Pancreas (tissue), 10 donors: Measurements from ENCODE around the gene DSG2. TPM values are rescaled to one million over a fixed set of nuclear protein-coding genes. Genes with fewer than 3 reads are reported as not detected.
A peak's percentile ranks its signal among the peaks of the same experiment; 100 is the strongest.

Experiments used
- ATAC-seq, 4 donors: fragments of 200-7000 bp; cut with Tn5 transposase; one replicate each; pipeline versions ENCODE4 v1.8.0 to v1.9.1; 2020; ENCODE audit warnings: mild to moderate bottlenecking in 4 of 4, moderate library complexity in 4 of 4
- DNase-seq, 6 donors: peaks; one replicate each; pipeline ENCODE4 v3.0.0-alpha.2; 2020
- FAIRE-seq: peaks from 2 replicates; lab custom pipeline; 2012; peaks lifted over from hg19 to GRCh38; lab: Jason Lieb, UNC
- H3K27ac ChIP-seq, 4 donors: fragments of 200-600 bp; sonication (generic); 1 replicate in 3 of 4; 2 replicates in 1 of 4; pipeline versions ENCODE4 v1.5.0 to v1.8.0; 2020
- H3K27me3 ChIP-seq, 4 donors: fragments of 200-600 bp; one replicate each; pipeline ENCODE4 v1.8.0; 2021
- H3K36me3 ChIP-seq, 3 donors: fragments of 200-600 bp; sonication (generic) in 1 of 3; one replicate each; pipeline versions ENCODE4 v1.5.0 to v1.8.0; 2020 to 2021
- H3K4me1 ChIP-seq, 3 donors: fragments of 200-600 bp; one replicate each; pipeline ENCODE4 v1.8.0; 2021
- H3K4me3 ChIP-seq, 4 donors: fragments of 200-600 bp; sonication (generic) in 2 of 4; one replicate each; pipeline versions ENCODE4 v1.5.0 to v1.8.0; 2020 to 2021
- H3K9me3 ChIP-seq, 4 donors: fragments of 200-600 bp; one replicate each; pipeline ENCODE4 v1.8.0; 2021
- WGBS, 2 donors: extraction: QIAGEN DNeasy Blood & Tissue Kit; methylation state at CpG; one replicate each; pipeline ENCODE4 v1.1.7; 2013; 5-methylcytosine and 5-hydroxymethylcytosine counted together
- intact Hi-C, 3 donors: fragments of 100-400 bp; cut with DNase I; formaldehyde crosslinking; loops; one replicate each; pipeline versions ENCODE4 v1.11.1 to v1.14.2; 2022
- polyA plus RNA-seq, 2 donors: library from polyadenylated mRNA; stranded (reverse); fragments of 200-250 nt; gene quantifications; one replicate each; pipeline ENCODE4 v1.2.3, GENCODE V29; 2013
- total RNA-seq, 6 donors: library from RNA; stranded (reverse); fragmentation: NEBNext Ultra II Directional in 4 of 6; extraction: Animal tissue kit (Norgen Biotek cat#: 25700) in 4 of 6; gene quantifications; one replicate each; pipeline versions ENCODE4 v1.2.1 to v1.2.4, GENCODE V29; 2021 to 2023
- TF ChIP-seq, protein P1 (sequence below), 4 donors: fragments of 200-600 bp; sonication (generic) in 3 of 4; IDR thresholded peaks; one replicate each; pipeline versions ENCODE4 v1.5.0 to v1.8.0; 2021; ENCODE audit warnings: antibody characterized with exemption in 4 of 4
- donor health status: healthy with polysubstance abuse.
- donor health status: DM: no; HTN: no; CAD: no; lungs with moderate emphysema.
- donor health status: DM: no; HTN: no; CAD: no.
- donor health status: control.
- donor health status: control.
- donor health status: Bipolar disorder and iron deficiency.
- donor health status: DM: yes; HTN: yes; CAD: no.
- donor health status: DM: no; HTN: no; CAD: no.
- donor health status: DM: no; HTN: no; CAD: no.
- donor health status: DM: yes; HTN: yes; CAD: no.

Gene DSG2
- total and polyA plus RNA-seq, 8 donors = 7.6 to 62.1 (median 24.9) TPM

DNA sequence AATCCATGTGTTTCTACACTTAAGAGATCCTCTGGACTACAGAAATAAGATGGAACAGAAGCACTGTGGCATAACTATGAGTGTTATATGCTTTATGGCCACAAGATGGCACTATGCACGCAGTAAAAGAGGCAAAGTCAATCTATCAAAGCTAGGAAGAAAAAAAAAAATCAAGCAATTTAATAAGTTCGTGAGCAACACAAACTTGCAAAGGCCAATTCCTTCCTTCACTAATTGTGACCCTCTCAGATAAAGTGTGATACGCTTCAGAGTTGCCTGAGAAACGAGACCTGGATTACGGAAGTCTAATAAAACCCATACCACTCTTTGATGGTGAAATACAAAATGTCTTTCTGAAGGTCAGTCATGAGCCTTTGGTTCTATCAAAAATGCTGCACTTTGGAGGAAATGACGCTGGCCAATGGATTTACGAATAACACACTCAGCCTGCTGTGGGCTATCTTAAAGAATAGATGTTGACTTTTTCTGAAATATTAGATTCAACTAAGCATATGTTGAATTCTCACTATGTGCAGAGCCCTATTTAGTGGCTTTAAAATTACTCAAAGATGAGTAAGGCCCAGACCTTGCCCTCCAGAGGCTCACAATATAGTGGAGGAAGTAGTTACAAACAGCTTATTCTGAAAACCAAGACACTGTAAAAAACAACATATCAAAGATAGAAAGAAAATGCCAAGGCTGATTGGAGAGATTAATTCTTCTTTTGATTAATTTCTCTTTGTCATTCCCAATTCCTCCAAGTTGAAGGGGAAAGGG lies 58.2 kb downstream of the DSG2 start:
- FAIRE-seq (peak; percentile 96), DNase-seq (peak in 3 of 6 donors; percentile 24 to 57 (median 29)), ATAC-seq (peak; percentile 85 to 98 (median 94))
- WGBS, 2 donors = 3% methylated on average over 7 of the region's 7 CpGs
- Histone ChIP-seq H3K36me3 (no peaks in the 10 kb centered on the region), H3K4me1 (no peaks in the 10 kb centered on the region), H3K27ac (no peak overlapping the region), H3K9me3 (no peaks in the 10 kb centered on the region), H3K4me3 (no peak overlapping the region), H3K27me3 (no peaks in the 10 kb centered on the region)
- TF ChIP-seq, protein P1, sequence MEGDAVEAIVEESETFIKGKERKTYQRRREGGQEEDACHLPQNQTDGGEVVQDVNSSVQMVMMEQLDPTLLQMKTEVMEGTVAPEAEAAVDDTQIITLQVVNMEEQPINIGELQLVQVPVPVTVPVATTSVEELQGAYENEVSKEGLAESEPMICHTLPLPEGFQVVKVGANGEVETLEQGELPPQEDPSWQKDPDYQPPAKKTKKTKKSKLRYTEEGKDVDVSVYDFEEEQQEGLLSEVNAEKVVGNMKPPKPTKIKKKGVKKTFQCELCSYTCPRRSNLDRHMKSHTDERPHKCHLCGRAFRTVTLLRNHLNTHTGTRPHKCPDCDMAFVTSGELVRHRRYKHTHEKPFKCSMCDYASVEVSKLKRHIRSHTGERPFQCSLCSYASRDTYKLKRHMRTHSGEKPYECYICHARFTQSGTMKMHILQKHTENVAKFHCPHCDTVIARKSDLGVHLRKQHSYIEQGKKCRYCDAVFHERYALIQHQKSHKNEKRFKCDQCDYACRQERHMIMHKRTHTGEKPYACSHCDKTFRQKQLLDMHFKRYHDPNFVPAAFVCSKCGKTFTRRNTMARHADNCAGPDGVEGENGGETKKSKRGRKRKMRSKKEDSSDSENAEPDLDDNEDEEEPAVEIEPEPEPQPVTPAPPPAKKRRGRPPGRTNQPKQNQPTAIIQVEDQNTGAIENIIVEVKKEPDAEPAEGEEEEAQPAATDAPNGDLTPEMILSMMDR (IDR thresholded peaks at IDR 0.05) = peak; percentile 71 to 79 (median 76)
- intact Hi-C loops = loop anchor here in 1 of 3 donors (10.0 kb wide), 2 partner anchors 159 to 269 kb away; no protein-coding TSS in a partner anchor

DNA sequence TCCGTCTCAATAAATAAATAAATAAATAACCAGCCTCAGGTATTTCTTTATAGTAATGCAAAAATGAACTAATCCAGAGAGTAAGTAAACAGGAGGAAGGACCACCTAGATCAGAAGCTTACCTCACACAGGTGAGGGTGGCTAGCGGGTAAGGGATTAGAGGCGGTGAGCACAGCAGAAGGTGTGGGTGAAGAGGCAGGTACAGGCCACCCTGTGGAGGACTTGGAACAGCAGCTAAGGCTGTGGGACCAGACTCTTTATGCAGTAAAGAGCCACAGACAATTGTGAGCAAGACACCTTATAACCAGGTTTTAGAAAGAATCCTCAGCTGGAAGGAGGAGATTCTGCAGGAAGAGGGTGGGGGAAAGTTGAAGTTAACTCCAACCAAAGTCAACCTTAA lies 59.5 kb downstream of the DSG2 start:
- TF ChIP-seq, protein P1 (IDR thresholded peaks at IDR 0.05) = no peak
- no peak for DNase-seq

DNA sequence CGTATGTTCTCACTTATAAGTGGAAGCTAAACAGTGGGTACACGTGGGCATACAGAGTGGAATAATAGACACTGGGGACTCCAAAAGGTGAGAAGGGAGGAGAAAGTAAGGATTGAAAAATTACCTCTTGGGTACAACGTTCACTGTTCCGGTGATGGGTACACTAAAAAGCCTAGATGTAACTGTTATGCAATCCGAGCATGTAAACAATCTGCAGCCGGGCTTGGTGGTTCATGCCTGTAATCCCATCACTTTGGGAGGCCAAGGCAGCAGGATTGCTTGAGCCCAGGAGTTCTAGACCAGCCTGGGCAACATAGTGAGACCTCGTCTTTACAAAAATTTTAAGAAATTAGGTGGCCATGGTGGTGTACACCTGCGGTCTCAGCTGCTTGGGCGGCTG lies 60.6 kb downstream of the DSG2 start:
- WGBS, 2 donors = 65 to 66% methylated on average over 9 of the region's 9 CpGs
- FAIRE-seq = no peak

More for the DNA sequence above, 59.5 kb downstream of the DSG2 start:
- H3K27ac ChIP-seq = no peak overlapping the region
- H3K9me3 ChIP-seq = no peaks in the 10 kb centered on the region
- H3K4me1 ChIP-seq = no peaks in the 10 kb centered on the region
- H3K27me3 ChIP-seq = no peaks in the 10 kb centered on the region
- 93 to 97% methylated on average over 3 of the region's 3 CpGs for WGBS, 2 donors
- FAIRE-seq = no peak
- intact Hi-C loops = loop anchor here in 1 of 3 donors (10.0 kb wide), 2 partner anchors 157 to 267 kb away; no protein-coding TSS in a partner anchor
- no peak for ATAC-seq
- H3K36me3 ChIP-seq = no peaks in the 10 kb centered on the region
- no peak overlapping the region for H3K4me3 ChIP-seq

DNA sequence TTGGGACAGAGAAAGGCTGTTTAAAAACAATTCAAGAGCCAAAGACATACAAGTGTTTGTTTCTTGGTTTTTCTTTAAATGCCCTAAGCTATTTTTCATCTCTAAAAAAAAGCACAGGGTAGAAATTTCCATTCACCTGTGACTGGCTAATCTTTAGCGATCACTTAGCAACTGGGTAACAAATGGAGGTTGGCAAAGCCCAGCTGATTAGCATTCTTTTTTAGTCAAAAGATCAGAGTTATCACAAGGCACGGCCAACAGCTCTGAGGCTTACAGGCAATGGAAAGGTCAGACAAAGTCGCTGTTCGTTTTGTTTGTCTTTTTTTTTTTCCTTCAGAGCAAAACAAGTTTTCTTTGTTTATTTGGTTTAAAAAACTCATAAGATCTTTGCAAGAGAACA lies 64.7 kb downstream of the DSG2 start:
- Histone ChIP-seq H3K36me3 (no peaks in the 10 kb centered on the region), H3K27me3 (no peaks in the 10 kb centered on the region), H3K27ac (no peak overlapping the region), H3K4me3 (no peak overlapping the region), H3K9me3 (no peaks in the 10 kb centered on the region), H3K4me1 (no peaks in the 10 kb centered on the region)
- TF ChIP-seq, protein P1 (IDR thresholded peaks at IDR 0.05) = no peak
- intact Hi-C loops = no loop called here
- WGBS, 2 donors = 8 to 10% methylated on average over 4 of the region's 4 CpGs
- ATAC-seq = peak in 3 of 4 donors; percentile 52 to 84 (median 84)
- no peak for FAIRE-seq
- DNase-seq = no peak

More for the DNA sequence above, 60.6 kb downstream of the DSG2 start:
- intact Hi-C loops = loop anchor here in 1 of 3 donors (10.0 kb wide), 2 partner anchors 156 to 266 kb away; no protein-coding TSS in a partner anchor
- TF ChIP-seq, protein P1 (IDR thresholded peaks at IDR 0.05) = no peak
- Histone ChIP-seq H3K4me1 (no peaks in the 10 kb centered on the region), H3K27me3 (no peaks in the 10 kb centered on the region), H3K9me3 (no peaks in the 10 kb centered on the region), H3K36me3 (no peaks in the 10 kb centered on the region), H3K27ac (no peak overlapping the region), H3K4me3 (no peak overlapping the region)
- no peak for ATAC-seq
- no peak for DNase-seq

DNA sequence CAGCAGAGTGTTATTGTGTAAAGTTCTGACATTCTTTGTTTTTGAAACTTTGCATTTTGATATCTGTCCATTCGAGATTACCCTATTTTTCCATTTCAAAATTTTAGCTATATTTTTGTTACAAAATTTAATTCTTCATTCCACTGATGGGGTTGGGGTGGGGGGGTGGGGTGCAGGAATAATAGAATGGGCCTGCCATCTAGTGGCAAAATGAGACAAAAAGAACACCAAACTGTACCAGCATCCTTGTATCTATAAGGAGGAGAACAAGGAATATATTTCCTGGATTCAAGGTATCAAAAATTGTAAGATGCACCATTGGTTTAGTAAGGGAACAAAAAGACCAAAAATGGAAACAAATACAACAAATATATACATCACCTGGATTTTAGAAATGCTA lies 65.8 kb downstream of the DSG2 start:
- 0 to 2% methylated on average over 1 of the region's 1 CpG for WGBS, 2 donors
- TF ChIP-seq, protein P1 (IDR thresholded peaks at IDR 0.05) = no peak

More for the DNA sequence above, 65.8 kb downstream of the DSG2 start:
- FAIRE-seq (no peak), ATAC-seq (no peak), DNase-seq (no peak)
- H3K4me1 ChIP-seq = no peaks in the 10 kb centered on the region
- no peak overlapping the region for H3K4me3 ChIP-seq
- no peaks in the 10 kb centered on the region for H3K27me3 ChIP-seq
- intact Hi-C loops = no loop called here
- H3K27ac ChIP-seq = no peak overlapping the region
- H3K36me3 ChIP-seq = no peaks in the 10 kb centered on the region
- no peaks in the 10 kb centered on the region for H3K9me3 ChIP-seq
